Activated T-cell treated with anti-CD3 and anti-CD28 coated beads, Interleukin-2, amount 50 U/mL, for 24 hours (primary cell): Measurements from ENCODE around the gene ADGRB3.

ENCODE experiments used
- DNase-seq: peaks from one replicate; pipeline ENCODE4 v3.0.0-alpha.2; 2020
- H3K27ac Mint-ChIP-seq: 2 replicates; pipeline ENCODE4 v1.8.0; 2020; ENCODE audit warnings: mild to moderate bottlenecking, mixed read lengths
- H3K27me3 Mint-ChIP-seq: 2 replicates; pipeline ENCODE4 v1.8.0; 2020; ENCODE audit warnings: mixed read lengths
- H3K36me3 Mint-ChIP-seq: 2 replicates; pipeline ENCODE4 v1.8.0; 2020; ENCODE audit warnings: low read depth, mixed read lengths
- H3K4me1 Mint-ChIP-seq: 2 replicates; pipeline ENCODE4 v1.8.0; 2020; ENCODE audit warnings: low read depth, mixed read lengths
- H3K4me3 Mint-ChIP-seq: 2 replicates; pipeline ENCODE4 v1.8.0; 2020; ENCODE audit warnings: mild to moderate bottlenecking, moderate library complexity, mixed read lengths
- H3K9me3 Mint-ChIP-seq: 2 replicates; pipeline ENCODE4 v1.8.0; 2020; ENCODE audit warnings: mixed read lengths

Gene ADGRB3

DNA sequence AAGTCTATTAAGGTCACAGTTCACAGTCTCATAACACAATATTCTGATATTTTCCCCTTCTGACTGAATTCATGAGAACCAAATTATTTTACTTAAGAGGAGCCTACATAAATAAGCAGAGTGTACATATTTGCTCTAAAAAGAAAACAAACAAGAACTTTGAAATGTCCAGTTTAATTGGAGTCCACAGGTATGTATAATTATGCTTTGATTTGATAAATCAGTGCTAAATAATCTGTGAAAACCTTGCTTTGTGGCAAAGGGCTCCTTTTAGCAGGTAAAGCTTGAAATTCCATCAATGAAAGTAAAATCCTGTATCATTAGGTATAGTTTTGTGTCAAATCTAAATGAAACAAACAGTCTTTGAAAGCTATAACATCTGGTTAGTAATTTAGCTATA, 69.4 kb downstream of the ADGRB3 start:
- H3K9me3 Mint-ChIP-seq, result no peaks in the 10 kb centered on the region
- H3K27me3 Mint-ChIP-seq, result no peaks in the 10 kb centered on the region
- no peak overlapping the region for H3K27ac Mint-ChIP-seq
- DNase-seq, result no peak
- no peaks in the 10 kb centered on the region for H3K36me3 Mint-ChIP-seq
- no peaks in the 10 kb centered on the region for H3K4me1 Mint-ChIP-seq
- no peak overlapping the region for H3K4me3 Mint-ChIP-seq

- Mint-ChIP-seq H3K27me3 (no peaks in the 10 kb centered on the region), H3K4me3 (no peak overlapping the region), H3K36me3 (no peaks in the 10 kb centered on the region), H3K27ac (no peak overlapping the region), H3K9me3 (no peaks in the 10 kb centered on the region), H3K4me1 (no peaks in the 10 kb centered on the region)
- no peak for DNase-seq
Measured at GRCh38 chr6:68709091-68709490, 74.0 kb downstream of the ADGRB3 start.

DNA sequence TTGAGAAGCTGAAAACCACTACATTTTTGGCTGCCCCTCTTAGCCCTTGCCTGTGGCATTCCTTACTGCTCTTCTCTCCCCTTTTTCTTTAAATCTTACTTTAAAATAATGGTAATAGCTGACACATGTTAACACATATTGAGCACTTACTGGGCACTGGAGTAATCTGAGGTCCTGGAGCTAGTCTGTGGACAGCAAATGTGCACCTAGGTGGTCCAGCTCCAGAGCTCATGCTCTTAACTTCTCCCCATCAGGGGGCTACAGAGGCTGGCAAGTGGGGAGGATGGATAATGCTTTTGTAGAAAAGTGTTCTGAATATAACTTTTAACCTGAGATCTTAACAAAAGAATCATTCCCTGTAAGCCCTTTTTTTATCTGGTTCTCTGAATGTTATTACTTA, 74.8 kb downstream of the ADGRB3 start:
- Mint-ChIP-seq H3K27ac (no peak overlapping the region), H3K27me3 (no peaks in the 10 kb centered on the region), H3K36me3 (no peaks in the 10 kb centered on the region), H3K9me3 (no peaks in the 10 kb centered on the region), H3K4me3 (no peak overlapping the region), H3K4me1 (no peaks in the 10 kb centered on the region)
- DNase-seq, result no peak

GRCh38 chr6:68710496-68710895, 75.4 kb downstream of the ADGRB3 start:
- Mint-ChIP-seq H3K9me3 (no peaks in the 10 kb centered on the region), H3K36me3 (no peaks in the 10 kb centered on the region), H3K27me3 (no peaks in the 10 kb centered on the region), H3K4me3 (no peak overlapping the region), H3K4me1 (no peaks in the 10 kb centered on the region), H3K27ac (no peak overlapping the region)
- no peak for DNase-seq

DNA sequence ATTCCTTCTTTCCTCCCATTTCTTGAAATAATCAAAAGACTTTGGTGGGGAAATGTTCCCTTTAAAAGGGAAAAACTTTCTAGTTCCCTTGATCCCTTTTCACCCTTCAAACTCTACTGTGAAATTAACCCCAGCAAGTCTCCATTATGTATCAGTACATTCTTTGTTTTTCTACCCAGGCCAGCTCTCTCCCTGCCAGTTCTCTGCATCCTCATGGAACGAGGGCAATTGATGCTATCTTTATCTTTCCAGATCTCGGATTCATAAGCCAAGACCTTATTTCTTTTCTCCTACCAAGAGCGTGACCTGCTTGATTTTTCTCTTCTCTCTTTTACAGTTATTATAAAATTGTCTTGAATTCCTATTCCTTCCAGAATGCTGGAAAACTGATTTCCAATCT, 75.8 kb downstream of the ADGRB3 start:
- H3K4me1 Mint-ChIP-seq, result no peaks in the 10 kb centered on the region
- no peak for DNase-seq
- H3K9me3 Mint-ChIP-seq, result no peaks in the 10 kb centered on the region
- H3K4me3 Mint-ChIP-seq, result no peak overlapping the region
- H3K27me3 Mint-ChIP-seq, result no peaks in the 10 kb centered on the region
- H3K27ac Mint-ChIP-seq, result no peak overlapping the region
- no peaks in the 10 kb centered on the region for H3K36me3 Mint-ChIP-seq

GRCh38 chr6:68711386-68712000, 76.4 kb downstream of the ADGRB3 start:
- Mint-ChIP-seq H3K4me1 (no peaks in the 10 kb centered on the region), H3K27me3 (no peaks in the 10 kb centered on the region), H3K4me3 (no peak overlapping the region), H3K36me3 (no peaks in the 10 kb centered on the region), H3K27ac (no peak overlapping the region), H3K9me3 (no peaks in the 10 kb centered on the region)
- DNase-seq, result no peak

DNA sequence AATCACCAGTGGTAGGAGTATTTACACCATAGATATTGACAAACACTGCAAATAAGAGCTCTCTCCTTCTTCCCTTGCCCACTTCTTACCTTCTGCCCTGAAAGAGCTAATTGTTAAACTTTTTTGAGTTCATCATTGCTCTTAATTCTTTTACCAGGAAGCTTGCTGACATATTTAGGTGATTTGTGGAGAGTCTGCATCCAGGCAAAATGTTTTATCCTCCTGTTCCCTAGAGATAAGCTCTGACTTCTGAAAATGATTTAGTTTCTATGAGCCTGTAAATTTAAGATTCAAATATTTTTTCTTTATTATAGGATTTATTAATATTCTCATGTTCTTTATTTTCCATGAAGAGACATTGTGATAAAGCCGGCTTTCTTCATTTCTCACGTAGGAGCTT, 81.5 kb downstream of the ADGRB3 start:
- Mint-ChIP-seq H3K27me3 (no peaks in the 10 kb centered on the region), H3K27ac (no peak overlapping the region)

DNA sequence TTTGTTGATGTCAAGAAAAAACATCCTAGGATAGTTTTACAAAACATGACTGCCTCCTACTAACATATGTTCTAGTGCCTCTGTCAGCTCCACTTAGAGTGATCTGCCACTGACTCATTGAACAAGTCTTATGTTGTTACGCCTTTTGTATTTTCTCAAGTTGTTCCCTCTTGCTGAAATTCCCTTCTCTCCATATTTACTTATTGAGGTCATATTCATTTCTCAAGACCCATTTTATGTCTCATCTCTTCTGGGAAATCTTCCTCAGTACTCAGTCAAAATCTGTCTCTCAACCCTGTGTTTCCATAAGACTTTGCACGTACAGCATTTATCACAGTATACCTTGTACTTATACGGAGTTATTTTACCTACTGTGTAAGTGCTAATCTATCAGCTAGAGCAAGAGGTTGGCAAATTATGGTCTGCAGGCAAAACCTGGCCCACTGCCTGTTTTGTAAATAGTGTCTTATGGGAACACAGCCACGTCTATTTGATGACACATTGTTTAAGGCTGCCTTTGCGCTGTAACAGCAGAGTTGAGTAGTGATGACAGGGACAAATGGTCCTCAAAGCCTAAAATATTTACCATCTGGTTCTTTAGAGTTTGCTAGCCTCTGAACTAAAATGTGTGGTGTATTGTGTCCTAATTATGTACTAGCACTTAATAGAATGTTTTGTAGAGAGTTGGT, 83.4 kb downstream of the ADGRB3 start:
- Mint-ChIP-seq H3K27ac (no peak overlapping the region), H3K27me3 (no peaks in the 10 kb centered on the region), H3K4me1 (no peaks in the 10 kb centered on the region), H3K36me3 (no peaks in the 10 kb centered on the region), H3K9me3 (no peaks in the 10 kb centered on the region), H3K4me3 (no peak overlapping the region)
- no peak for DNase-seq

More for the DNA sequence above, 81.5 kb downstream of the ADGRB3 start:
- no peak for DNase-seq
- H3K36me3 Mint-ChIP-seq, result no peaks in the 10 kb centered on the region
- H3K9me3 Mint-ChIP-seq, result no peaks in the 10 kb centered on the region
- no peaks in the 10 kb centered on the region for H3K4me1 Mint-ChIP-seq
- no peak overlapping the region for H3K4me3 Mint-ChIP-seq

DNA sequence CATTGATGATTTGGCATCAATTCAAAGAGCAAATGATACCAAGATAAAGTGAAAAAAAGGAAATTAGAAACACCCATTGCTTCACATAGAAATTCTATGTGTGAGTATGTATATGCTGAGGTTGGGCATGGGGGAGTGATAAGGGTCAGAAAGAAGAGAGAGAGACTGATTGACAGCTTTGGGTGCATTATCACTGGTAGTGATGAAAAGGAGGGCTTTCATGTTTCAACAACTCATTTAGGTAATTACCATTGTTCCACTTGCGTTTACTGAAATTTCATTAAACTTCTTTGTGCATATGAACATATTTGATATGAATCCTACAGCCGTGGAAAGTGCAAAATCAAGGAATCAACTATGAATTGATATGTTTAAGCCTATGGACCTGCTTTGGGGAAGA, 84.7 kb downstream of the ADGRB3 start:
- Mint-ChIP-seq H3K36me3 (no peaks in the 10 kb centered on the region), H3K27ac (no peak overlapping the region), H3K27me3 (no peaks in the 10 kb centered on the region), H3K9me3 (no peaks in the 10 kb centered on the region), H3K4me3 (no peak overlapping the region), H3K4me1 (no peaks in the 10 kb centered on the region)
- no peak for DNase-seq

DNA sequence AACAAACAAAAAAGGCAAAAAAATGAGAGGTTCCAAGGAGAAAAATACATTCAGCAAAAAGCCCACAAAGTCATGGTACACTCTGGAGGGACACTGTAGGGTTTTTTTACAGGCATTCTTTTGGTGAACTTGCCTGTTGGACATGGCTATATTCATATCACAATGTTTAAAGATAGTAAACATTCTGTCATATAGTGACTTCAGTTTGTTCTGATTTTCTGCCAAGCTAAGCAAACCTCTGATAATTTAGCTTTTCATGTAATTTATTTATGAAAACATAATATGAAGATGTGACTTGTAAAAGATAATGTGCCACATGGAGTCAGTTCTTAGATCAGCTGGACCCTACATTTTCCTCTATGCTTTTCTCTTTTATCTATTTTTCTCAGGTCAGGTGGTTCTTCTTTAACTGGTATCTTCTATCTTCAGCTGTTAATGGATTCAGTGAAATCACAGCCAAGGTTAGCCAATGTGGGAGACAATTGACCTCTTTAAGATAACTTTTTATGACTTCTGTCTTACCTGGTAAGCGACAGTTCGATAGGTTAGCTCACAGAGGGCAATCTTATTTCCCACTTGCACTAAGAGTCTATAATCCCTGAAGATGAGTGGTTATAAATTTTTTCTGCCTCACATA, 87.9 kb downstream of the ADGRB3 start:
- no peak for DNase-seq
- Mint-ChIP-seq H3K4me1 (no peaks in the 10 kb centered on the region), H3K27me3 (no peaks in the 10 kb centered on the region), H3K4me3 (no peak overlapping the region), H3K27ac (no peak overlapping the region), H3K36me3 (no peaks in the 10 kb centered on the region), H3K9me3 (no peaks in the 10 kb centered on the region)

DNA sequence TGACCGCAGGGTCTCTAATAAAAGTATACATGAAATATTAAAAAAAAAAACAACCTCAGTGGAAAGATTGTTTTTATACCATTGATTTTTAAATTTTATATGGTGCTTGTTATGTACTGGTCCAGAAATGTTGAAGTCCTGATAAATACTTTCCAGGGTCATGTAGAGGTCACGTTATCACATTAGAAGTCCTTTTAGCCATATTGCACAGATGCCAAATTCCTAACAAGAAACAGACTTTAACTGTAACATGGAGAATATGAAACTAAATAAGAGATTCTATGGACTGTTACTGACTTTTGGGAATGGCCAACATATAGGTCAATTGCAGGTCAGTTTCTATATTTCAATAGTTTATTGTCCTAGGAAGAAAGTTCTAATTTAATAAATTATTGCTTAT, 89.0 kb downstream of the ADGRB3 start:
- Mint-ChIP-seq H3K27ac (no peak overlapping the region), H3K4me1 (no peaks in the 10 kb centered on the region), H3K36me3 (no peaks in the 10 kb centered on the region), H3K27me3 (no peaks in the 10 kb centered on the region), H3K4me3 (no peak overlapping the region), H3K9me3 (no peaks in the 10 kb centered on the region)
- DNase-seq, result no peak

- Mint-ChIP-seq H3K27ac (no peak overlapping the region), H3K4me1 (no peaks in the 10 kb centered on the region), H3K36me3 (no peaks in the 10 kb centered on the region), H3K4me3 (no peak overlapping the region), H3K9me3 (no peaks in the 10 kb centered on the region), H3K27me3 (no peaks in the 10 kb centered on the region)
- no peak for DNase-seq
Measured at GRCh38 chr6:68726337-68726736, 91.3 kb downstream of the ADGRB3 start.

- DNase-seq, result no peak
- Mint-ChIP-seq H3K4me1 (no peaks in the 10 kb centered on the region), H3K27me3 (no peaks in the 10 kb centered on the region), H3K9me3 (no peaks in the 10 kb centered on the region), H3K4me3 (no peak overlapping the region), H3K36me3 (no peaks in the 10 kb centered on the region), H3K27ac (no peak overlapping the region)
Measured at GRCh38 chr6:68726992-68727391, 91.9 kb downstream of the ADGRB3 start.

GRCh38 chr6:68727699-68728098, 92.6 kb downstream of the ADGRB3 start:
- Mint-ChIP-seq H3K36me3 (no peaks in the 10 kb centered on the region), H3K27me3 (no peaks in the 10 kb centered on the region), H3K9me3 (no peaks in the 10 kb centered on the region), H3K27ac (no peak overlapping the region), H3K4me3 (no peak overlapping the region), H3K4me1 (no peaks in the 10 kb centered on the region)
- no peak for DNase-seq

GRCh38 chr6:68728159-68728979, 93.3 kb downstream of the ADGRB3 start:
- Mint-ChIP-seq H3K4me1 (no peaks in the 10 kb centered on the region), H3K36me3 (no peaks in the 10 kb centered on the region), H3K9me3 (no peaks in the 10 kb centered on the region), H3K27me3 (no peaks in the 10 kb centered on the region), H3K27ac (no peak overlapping the region), H3K4me3 (no peak overlapping the region)
- DNase-seq, result no peak
